Central memory CD8-positive, alpha-beta T cell (primary cell): ENCODE results near the gene MSMB.
A peak's percentile ranks its signal among the peaks of the same experiment; 100 is the strongest.
"Not testable (repeated sequence)": the region's sequence is repeated elsewhere in the genome, so short reads cannot be mapped to it uniquely, and the experiment has no call there.

Source experiments
- ATAC-seq: fragments of 150-1000 bp; cut with Tn5 transposase; replicated peaks from 2 replicates; pipeline ENCODE4 v1.10.0; 2022; ENCODE audit warnings: mild to moderate bottlenecking, moderate FRiP score, moderate number of reproducible peaks; ENCODE audit not compliant: poor library complexity, severe bottlenecking; ENCODE audit errors: extremely low read depth
- DNase-seq, 2 donors: peaks; one replicate each; pipeline ENCODE4 v3.0.0; 2021; ENCODE audit warnings: low spot score in 2 of 2
- H3K27ac Mint-ChIP-seq: one replicate; pipeline ENCODE4 v1.8.0; 2022; ENCODE audit warnings: low read depth, mild to moderate bottlenecking, moderate library complexity, mixed read lengths
- H3K27me3 Mint-ChIP-seq: one replicate; pipeline ENCODE4 v1.8.0; 2022; ENCODE audit warnings: mixed read lengths
- H3K36me3 Mint-ChIP-seq: one replicate; pipeline ENCODE4 v1.8.0; 2022; ENCODE audit warnings: mild to moderate bottlenecking, moderate library complexity, mixed read lengths; ENCODE audit not compliant: insufficient read depth
- H3K4me1 Mint-ChIP-seq: one replicate; pipeline ENCODE4 v1.8.0; 2022; ENCODE audit warnings: mixed read lengths
- H3K4me3 Mint-ChIP-seq: one replicate; pipeline ENCODE4 v1.8.0; 2022; ENCODE audit warnings: mild to moderate bottlenecking, moderate library complexity, mixed read lengths
- H3K9me3 Mint-ChIP-seq: one replicate; pipeline ENCODE4 v1.8.0; 2022; ENCODE audit warnings: mixed read lengths

MSMB gene

DNA sequence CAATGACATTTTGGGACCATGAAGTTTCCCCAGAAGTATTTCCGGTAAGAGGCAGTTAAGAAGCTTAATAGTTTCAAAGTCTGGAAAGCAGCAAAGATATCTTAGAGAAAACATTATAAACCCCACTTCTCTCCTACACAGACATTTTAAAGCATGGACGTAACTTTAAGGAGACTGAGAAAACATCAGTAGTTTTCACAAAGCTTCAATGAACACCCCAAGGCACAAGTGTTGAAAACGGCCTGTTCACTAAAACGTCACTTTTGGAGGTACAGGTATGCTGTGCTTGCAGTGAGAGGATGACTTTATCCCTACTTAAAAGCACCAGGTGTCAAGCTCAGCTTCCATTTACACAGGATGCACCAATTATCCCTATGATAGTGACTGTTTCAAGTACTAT, 40.7 kb downstream of the MSMB start:
- Mint-ChIP-seq H3K27me3 (no peaks in the 10 kb centered on the region), H3K27ac (no peak overlapping the region), H3K9me3 (no peaks in the 10 kb centered on the region), H3K4me1 (no peaks in the 10 kb centered on the region), H3K36me3 (peaks cover 69% of the 10 kb centered on the region), H3K4me3 (no peak overlapping the region)
- no peak for DNase-seq
- ATAC-seq = no peak

DNA sequence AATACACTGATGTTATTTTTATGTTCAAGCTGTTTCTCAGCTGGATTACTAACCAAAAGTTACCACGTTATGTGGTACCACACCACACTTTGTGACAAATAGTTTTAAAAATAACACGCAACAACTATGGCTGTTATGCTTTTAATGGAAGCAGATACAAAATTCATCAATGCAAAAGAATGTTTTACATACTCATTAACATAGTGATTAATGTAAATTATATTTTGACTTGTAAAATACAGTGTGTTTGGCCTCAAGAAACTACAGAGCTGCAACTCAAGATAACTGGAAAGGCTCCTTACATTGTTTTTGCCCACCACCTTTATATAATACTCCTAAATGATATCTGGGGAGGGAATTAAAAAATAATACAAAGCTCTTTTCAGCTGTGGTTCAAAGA, 41.1 kb downstream of the MSMB start:
- peaks cover 68% of the 10 kb centered on the region for H3K36me3 Mint-ChIP-seq
- no peaks in the 10 kb centered on the region for H3K4me1 Mint-ChIP-seq
- H3K27ac Mint-ChIP-seq = no peak overlapping the region
- no peaks in the 10 kb centered on the region for H3K9me3 Mint-ChIP-seq
- no peaks in the 10 kb centered on the region for H3K27me3 Mint-ChIP-seq
- ATAC-seq (no peak), DNase-seq (no peak)
- no peak overlapping the region for H3K4me3 Mint-ChIP-seq

DNA sequence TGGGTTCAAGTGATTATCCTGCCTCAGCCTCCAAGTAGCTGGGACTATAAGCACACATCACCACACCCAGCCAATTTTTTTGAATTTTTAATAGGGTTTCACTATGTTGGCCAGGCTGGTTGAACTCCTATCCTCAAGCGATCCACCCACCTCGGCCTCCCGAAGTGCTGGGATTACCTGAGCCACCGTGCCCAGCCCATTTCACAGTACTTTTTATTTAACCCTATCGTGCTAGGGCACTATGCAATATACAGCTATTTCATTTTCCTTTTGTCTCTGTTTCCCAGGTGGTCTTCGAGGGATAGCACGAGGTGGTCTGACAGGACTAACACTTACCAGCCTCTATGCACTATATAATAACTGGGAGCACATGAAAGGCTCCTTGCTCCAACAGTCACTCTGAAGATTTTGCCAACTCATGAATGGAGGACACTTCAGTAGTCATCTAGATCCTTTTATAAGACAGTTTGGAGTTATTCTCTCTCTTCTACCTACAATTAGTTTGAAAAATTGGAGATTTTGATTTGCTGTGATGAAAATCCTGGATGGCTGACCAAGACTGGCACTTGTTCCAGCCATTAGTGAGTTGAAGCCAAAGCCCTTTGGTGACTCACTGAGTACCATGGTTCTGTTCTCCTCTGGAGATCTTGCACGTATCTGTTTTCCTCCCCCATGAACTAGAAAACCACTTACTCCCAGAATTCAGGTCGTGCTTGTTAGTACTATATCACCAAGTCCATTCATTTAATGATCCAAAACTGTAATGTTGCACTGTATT, 43.0 kb downstream of the MSMB start:
- DNase-seq (no peak), ATAC-seq (no peak)
- Mint-ChIP-seq H3K4me1 (no peaks in the 10 kb centered on the region), H3K9me3 (no peaks in the 10 kb centered on the region), H3K27ac (no peak overlapping the region), H3K4me3 (no peak overlapping the region), H3K36me3 (peaks cover 62% of the 10 kb centered on the region), H3K27me3 (no peaks in the 10 kb centered on the region)

DNA sequence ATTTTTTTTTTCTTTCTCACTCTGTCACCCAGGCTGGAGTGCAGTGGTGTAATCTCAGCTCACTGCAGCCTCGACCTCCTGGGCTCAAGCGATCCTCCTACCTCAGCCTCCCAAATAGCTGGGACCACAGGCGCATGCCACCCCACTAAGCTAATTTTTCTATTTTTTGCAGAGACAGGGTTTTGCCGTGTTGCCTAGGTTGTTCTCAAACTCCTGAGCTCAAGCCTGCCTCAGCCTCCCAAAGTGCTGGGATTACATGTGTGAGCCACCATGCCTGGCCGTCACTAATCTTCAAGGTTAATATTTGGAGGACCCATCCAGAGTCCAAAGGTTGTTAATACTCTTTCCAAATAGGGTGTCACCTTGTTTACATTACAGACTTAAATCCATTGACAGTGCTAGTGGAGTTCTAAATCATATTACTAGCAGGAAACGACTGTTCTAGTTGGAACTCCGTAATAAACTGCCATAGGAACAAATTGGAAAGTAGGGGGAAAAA, 43.8 kb downstream of the MSMB start:
- DNase-seq, H3K9me3 Mint-ChIP-seq, H3K4me3 Mint-ChIP-seq, H3K27me3 Mint-ChIP-seq, H3K4me1 Mint-ChIP-seq, H3K27ac Mint-ChIP-seq, ATAC-seq: not testable (repeated sequence)
- peaks cover 57% of the 10 kb centered on the region for H3K36me3 Mint-ChIP-seq

DNA sequence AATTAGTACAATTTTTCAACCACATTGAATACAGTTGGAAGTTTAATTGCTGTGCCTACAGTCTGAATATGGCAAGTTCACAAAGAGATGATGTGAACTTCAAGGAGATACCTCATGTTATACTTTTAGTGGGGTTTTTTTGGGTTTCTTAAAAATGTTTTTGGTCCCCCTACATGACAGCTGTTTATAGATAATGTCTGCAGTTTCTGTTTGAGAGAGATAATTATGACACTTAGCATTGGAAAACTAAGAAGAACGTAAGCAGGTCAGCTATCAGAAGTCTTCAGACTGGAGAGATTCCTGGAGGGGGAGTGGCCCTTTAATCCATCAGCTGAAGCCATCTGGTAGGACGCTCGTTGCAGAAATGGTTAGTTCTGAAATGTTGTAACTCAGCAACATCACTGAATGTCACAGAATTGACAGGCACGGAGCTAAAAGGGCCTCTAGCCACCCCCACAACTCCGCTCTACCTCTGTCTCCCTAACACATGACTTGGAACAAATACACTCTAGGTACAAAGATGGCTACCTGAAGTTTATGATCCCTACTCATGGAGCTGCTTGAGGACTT, 44.8 kb downstream of the MSMB start:
- Mint-ChIP-seq H3K27ac (no peak overlapping the region), H3K4me1 (no peaks in the 10 kb centered on the region), H3K9me3 (no peaks in the 10 kb centered on the region), H3K36me3 (peaks cover 49% of the 10 kb centered on the region), H3K4me3 (no peak overlapping the region), H3K27me3 (no peaks in the 10 kb centered on the region)
- ATAC-seq (no peak), DNase-seq (no peak)

DNA sequence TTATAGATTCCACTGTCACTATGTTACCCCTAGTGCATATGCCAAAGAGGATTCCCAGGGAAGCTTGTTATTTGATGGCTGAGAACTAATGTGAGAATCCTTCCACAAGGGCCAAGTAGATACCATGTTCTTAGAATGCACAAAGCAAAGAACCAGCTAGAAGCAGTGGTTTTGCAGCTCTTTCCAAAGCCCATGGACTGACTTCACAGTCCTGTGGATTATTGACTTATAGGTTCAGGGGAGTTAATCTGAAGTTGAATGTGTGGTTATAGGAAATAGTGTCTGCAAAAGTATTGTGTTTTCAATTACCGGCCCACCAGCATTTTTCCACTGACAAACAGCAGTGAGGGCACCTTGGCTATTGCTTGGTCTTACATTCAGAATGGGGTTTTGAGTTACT, 45.5 kb downstream of the MSMB start:
- peaks cover 49% of the 10 kb centered on the region for H3K36me3 Mint-ChIP-seq
- H3K4me1 Mint-ChIP-seq = no peaks in the 10 kb centered on the region
- DNase-seq = no peak
- no peaks in the 10 kb centered on the region for H3K27me3 Mint-ChIP-seq
- no peak overlapping the region for H3K4me3 Mint-ChIP-seq
- H3K9me3 Mint-ChIP-seq = no peaks in the 10 kb centered on the region
- no peak for ATAC-seq
- H3K27ac Mint-ChIP-seq = no peak overlapping the region

DNA sequence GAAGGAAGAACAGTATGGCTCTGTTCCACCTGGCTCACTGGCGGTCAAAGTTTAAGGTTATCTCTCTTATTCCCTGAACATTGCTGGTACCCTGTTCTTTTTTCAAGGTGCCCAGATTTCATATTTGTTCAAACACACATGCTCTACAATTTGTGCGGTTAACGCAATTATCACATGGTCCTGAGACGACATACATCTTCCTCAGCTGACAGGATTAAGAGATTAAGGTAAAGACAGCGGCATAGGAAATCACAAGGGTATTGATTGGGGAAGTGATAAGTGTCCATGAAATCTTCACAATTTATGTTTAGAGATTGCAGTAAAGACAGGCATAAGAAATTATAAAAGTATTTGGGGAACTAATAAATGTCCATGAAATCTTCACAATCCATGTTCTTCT, 46.1 kb downstream of the MSMB start:
- H3K27ac Mint-ChIP-seq, H3K9me3 Mint-ChIP-seq, DNase-seq, H3K27me3 Mint-ChIP-seq, H3K4me3 Mint-ChIP-seq, ATAC-seq, H3K4me1 Mint-ChIP-seq: not testable (repeated sequence)
- H3K36me3 Mint-ChIP-seq = peaks cover 45% of the 10 kb centered on the region

DNA sequence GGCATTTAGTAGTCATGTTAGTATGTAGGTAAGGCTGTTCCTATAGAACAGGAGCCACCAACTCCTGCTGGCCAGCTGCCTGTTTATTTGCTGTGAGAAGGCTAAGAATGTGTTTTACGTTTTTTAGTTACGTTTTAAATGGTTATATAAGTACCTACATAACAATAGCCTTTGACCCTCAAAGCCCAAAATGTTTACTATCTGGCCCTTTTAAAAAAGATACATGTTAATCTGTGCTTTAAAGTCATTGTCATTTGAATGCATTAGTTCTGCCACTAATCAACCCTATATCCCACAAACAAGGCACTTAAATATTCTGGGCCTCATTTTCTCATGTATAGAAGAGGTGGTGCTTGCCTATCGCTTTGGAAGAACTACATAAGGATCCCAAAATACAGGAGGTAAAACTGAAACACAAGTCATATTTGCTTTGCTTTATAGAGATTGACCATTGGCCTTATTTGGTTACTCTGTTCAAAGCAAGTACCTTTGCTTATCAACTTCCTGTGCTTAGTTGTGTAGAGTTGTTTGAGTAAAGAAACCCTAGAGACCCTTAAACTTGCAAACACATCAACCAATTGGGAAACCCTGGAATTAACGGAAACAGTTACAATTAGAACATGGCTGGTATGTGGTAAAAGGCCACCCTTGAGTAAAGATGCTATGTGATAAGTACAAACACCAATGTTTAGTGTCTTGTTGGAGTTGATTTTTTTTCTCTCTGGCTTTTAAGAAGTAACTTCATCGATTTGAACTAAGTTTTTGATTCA, 47.9 kb downstream of the MSMB start:
- no peak overlapping the region for H3K4me3 Mint-ChIP-seq
- H3K9me3 Mint-ChIP-seq = no peaks in the 10 kb centered on the region
- H3K36me3 Mint-ChIP-seq = peaks cover 39% of the 10 kb centered on the region
- no peak for DNase-seq
- ATAC-seq = no peak
- H3K27me3 Mint-ChIP-seq = no peaks in the 10 kb centered on the region
- peak overlapping the region; percentile 6 for H3K27ac Mint-ChIP-seq
- no peaks in the 10 kb centered on the region for H3K4me1 Mint-ChIP-seq

DNA sequence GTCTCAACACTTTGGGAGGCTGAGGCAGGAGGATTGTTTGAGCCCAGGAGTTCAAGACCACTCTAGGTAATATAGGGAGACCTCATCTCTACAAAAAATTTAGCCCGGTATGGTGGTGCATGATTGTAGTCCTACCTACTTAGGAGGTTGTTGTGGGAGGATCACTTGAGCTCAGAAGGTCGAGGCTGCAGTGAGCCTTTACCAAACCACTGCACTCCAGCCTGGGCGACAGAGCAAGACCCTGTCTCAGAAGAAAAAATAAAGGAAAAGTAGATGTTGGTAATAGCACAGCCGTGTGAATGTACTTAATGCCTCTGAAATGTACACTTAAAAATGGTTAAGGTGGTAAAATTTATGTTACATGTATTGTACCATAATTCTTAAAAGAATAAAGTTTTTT, 48.5 kb downstream of the MSMB start:
- no peak overlapping the region for H3K4me3 Mint-ChIP-seq
- H3K27ac Mint-ChIP-seq = no peak overlapping the region
- no peaks in the 10 kb centered on the region for H3K4me1 Mint-ChIP-seq
- peaks cover 41% of the 10 kb centered on the region for H3K36me3 Mint-ChIP-seq
- H3K9me3 Mint-ChIP-seq = no peaks in the 10 kb centered on the region
- DNase-seq (no peak), ATAC-seq (no peak)
- no peaks in the 10 kb centered on the region for H3K27me3 Mint-ChIP-seq

DNA sequence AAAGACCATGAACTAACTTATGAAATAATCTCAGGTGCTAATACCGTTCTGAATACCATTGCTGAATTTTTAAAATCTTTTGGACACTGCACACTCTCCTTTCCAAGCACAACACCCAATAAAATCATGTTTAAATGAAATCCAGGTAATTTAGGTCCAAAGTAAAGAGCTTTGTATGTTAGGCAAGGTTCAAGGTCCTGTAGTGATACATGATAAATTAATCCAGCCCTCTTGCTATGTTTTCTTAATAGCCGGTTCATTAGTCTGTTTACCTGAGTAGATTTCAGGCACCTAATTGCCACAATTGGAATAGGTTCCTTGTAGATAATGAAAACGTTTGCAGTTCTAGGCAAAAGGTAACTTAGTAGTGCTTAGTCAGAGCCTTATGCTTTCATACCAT, 60.5 kb downstream of the MSMB start:
- H3K9me3 Mint-ChIP-seq, H3K4me3 Mint-ChIP-seq, DNase-seq, H3K27ac Mint-ChIP-seq, H3K27me3 Mint-ChIP-seq, ATAC-seq, H3K4me1 Mint-ChIP-seq: not testable (repeated sequence)
- H3K36me3 Mint-ChIP-seq = peaks cover 35% of the 10 kb centered on the region

DNA sequence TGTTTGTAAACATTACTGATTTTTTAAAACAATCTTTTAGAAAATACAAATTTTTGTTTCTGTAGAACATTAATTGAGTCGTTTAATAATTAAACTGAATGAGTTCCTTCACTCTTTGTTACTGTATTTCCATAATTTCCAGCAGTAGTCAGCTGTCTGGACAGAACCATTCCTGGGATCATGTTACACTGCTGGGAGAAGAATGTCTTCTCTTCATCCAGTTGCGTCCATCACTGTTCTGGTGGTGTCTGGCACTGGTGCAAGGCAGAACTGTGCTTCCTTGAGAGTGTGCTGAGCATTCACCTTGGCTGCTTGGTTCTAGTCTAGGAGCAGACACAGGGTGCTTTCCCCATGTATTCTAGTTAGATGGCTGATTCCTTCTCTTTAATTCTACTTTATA, 61.6 kb downstream of the MSMB start:
- H3K4me1 Mint-ChIP-seq, H3K9me3 Mint-ChIP-seq, H3K27me3 Mint-ChIP-seq, H3K27ac Mint-ChIP-seq, ATAC-seq, H3K4me3 Mint-ChIP-seq, DNase-seq: not testable (repeated sequence)
- H3K36me3 Mint-ChIP-seq = peaks cover 31% of the 10 kb centered on the region

DNA sequence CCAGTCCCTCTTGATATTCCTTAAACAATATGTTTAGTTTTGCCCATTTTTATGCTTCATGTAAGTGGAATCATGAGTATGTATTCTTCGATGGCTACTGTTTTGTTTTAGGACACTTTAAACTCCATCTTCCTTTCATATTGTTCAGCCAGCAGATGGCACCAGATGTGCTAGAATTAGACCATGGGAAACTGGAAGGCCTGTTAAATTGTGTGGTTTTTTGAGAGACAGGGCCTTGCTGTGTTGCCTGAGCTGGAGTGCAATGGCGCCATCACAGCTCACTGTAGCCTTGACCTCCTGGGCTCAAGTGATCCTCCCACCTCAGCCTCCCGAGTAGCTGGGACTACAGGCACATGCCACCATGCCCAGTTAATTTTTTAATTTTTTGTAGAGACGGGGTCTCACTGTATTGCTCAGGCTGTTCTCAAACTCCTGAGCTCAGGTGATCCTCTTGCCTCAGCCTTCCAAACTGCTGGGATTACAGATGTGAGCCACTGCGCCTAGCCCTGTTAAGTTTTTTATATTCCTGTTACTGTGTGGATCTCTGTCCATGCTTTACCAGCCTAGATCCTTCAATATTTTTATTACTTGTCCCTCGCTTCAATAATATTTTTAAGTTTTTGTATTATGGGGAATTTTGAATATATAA, 62.4 kb downstream of the MSMB start:
- DNase-seq (peak in 1 of 2 donors; percentile 16), ATAC-seq (peak; percentile 62)
- not testable (repeated sequence) for H3K4me3 Mint-ChIP-seq, H3K9me3 Mint-ChIP-seq, H3K4me1 Mint-ChIP-seq, H3K27ac Mint-ChIP-seq, H3K27me3 Mint-ChIP-seq
- H3K36me3 Mint-ChIP-seq = peaks cover 31% of the 10 kb centered on the region
